Right kidney (tissue), 1 donor: ENCODE results near the gene UPP1.

Experiments
- DNase-seq: peaks from one replicate; pipeline ENCODE4 v3.0.0-alpha.2; 2016

UPP1 gene

DNA sequence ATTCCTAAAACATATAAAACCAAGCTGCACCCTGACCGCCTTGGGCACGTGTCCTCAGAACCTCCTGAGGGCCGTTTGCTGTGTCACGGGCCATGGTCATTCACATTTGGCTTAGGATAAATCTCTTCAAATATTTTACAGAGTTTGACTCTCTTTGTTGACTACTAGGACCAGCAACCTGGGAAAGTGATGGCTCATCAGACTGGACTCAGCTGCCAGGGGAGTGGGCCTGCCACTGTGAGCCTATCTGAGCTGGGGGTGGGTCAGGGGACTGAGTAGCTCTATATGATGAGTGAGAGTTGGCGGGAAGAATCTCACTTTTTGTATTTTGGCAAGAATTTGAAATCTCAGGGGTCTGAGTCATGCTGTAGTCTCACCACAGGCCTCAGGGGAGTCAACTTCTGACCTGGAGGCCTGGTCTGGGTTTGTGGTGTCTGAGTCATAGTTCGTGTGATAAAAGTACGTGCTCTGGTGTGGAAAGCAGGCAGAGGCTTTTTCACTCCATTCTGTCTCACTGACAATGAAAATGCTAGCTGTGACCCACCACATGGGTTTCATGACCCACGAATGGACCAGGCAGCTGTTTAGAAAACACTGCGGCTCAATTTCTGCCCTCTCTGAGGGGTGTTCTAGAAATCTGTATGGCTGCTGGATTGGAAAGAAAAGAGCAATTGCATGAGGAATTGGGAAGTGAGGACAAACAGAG lies 4.2 kb upstream of the UPP1 start:
- DNase-seq, result no peak

DNA sequence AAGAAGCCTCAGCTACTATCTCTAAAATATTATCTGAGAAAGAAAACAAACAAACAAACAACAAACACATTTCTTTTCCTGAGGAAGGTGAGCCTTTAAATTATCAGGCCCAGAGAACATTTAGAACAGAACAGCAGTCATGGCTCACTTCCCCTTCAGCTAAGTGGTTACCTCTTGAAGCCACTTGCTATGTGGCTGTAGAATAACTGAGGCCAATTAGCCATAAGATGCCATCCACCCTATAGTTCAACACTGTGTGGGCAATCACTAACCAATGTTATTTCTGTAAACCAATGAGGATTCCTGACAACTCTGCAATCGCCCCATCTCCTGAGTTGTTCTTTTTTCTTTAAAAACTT lies 3.7 kb upstream of the UPP1 start:
- no peak for DNase-seq

DNA sequence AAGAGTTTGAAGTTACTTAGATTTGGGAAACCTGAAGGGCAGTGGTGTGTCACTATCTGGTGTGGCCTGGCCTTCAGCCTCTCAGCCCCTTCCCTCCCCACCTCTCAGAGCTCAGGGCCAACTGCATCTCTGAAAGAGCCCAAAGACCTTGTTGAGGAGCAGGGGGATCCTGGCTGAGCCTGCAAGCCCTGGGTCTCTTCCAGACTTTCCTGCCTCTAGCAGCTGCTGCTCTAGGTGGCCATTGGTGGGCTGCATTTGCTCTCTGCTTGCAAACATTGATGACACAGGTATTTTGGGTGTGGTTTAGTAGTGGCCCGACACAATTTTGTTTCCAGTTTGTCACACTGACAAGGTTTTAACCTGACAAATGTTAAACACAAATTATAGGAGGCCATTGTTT lies 3.1 kb upstream of the UPP1 start:
- DNase-seq, result no peak

GRCh38 chr7:48087349-48087748 lies 1.7 kb upstream of the UPP1 start:
- DNase-seq, result no peak

- peak; percentile 82 for DNase-seq
These were observed 463 bp upstream of the UPP1 start for GRCh38 chr7:48088559-48089045.

GRCh38 chr7:48090095-48090805 lies 1.2 kb downstream of the UPP1 start:
- DNase-seq, result peak; percentile 62

DNA sequence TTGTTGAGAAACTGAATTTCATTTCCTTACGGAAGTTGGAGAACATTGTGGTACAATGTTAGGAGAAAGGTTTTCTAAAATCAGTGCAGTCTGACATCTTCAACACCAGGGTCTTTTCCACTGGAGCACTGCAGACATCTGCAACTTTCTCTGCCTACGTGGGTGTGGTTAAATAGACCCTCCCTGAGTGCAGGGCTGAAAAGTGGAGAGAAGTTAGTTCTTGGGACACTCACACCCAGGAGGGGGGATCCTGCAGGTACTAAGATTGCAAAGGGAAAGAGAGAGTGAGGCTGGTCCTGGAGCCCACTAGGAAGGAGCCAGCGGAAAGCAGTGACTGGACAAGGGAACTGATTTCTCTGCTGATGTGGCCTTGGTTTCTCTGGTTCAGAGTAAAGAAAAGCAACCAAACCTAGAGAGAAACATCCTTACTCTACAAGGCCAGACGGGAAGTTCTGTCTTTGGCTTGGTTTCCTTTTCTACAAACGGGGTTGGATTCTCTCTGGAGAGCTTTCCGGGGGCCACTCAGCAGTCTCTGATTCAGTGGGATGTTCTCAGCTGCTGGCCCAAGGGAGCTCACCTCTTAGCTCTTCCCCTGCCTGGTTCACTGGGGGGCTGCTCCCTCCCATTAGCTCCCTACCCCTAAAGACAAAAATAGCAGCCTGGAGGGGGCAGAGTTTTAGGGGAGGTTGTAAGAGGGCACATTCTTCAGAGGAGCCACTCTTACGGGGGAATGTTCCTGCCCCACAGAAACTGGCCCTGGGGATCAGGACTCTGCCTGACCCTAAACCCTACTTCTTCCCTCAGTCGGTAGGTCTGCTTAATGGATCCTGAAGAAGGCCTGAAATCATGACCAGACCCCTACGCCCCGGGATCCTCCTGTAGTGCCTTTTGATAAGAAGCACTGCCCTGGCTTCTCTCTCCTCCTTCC lies 2.7 kb downstream of the UPP1 start:
- no peak for DNase-seq

GRCh38 chr7:48094861-48095293 lies 5.8 kb downstream of the UPP1 start:
- DNase-seq, result no peak

- no peak for DNase-seq
These were observed 7.2 kb downstream of the UPP1 start for GRCh38 chr7:48096273-48096672.

GRCh38 chr7:48097521-48098231 lies 8.6 kb downstream of the UPP1 start:
- DNase-seq, result no peak

- no peak for DNase-seq
These were observed 9.8 kb downstream of the UPP1 start for GRCh38 chr7:48098846-48099245.

DNA sequence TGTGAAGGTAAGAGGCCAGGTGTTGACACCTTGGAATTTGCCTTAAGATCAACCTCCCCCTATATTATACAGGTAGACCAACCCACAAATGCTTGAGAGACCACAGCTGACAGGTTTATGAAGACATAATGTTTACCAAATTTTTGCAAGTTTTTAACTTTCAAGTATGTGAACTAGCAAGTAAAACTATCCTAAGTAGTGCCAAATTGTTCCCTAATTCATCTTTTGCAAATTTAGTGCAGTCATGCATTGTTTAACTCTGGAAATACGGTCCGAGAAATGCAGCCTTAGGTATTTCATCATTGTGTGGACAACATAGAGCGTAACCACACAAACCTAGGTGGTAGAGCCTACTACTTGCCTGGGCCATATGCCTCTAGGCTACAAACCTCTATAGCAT lies 10.7 kb downstream of the UPP1 start:
- no peak for DNase-seq

DNA sequence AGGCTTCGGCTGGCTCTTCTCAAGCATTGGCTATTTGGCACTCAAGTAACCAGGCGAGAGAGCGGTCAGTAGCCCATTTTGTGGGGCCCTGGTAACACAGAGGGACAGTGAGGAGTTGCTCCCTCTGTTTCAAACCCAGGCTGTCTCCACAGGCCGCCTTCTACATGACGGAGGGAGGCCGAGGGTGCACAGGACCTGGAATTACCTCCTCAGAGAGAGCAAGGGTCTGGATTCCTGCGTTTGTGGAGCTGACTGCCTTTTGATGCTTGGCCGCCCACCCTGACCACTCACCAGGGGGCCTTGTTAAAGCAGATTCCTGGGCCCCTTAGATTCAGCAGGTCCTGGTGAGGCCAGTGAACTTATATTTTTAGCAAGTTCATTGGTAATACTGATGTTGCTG lies 12.3 kb downstream of the UPP1 start:
- DNase-seq, result no peak

- DNase-seq, result no peak
These were observed 12.9 kb downstream of the UPP1 start for GRCh38 chr7:48101968-48102367.

- DNase-seq, result no peak
These were observed 13.5 kb downstream of the UPP1 start for GRCh38 chr7:48102530-48102929.

- no peak for DNase-seq
These were observed 16.0 kb downstream of the UPP1 start for GRCh38 chr7:48105045-48105444.

DNA sequence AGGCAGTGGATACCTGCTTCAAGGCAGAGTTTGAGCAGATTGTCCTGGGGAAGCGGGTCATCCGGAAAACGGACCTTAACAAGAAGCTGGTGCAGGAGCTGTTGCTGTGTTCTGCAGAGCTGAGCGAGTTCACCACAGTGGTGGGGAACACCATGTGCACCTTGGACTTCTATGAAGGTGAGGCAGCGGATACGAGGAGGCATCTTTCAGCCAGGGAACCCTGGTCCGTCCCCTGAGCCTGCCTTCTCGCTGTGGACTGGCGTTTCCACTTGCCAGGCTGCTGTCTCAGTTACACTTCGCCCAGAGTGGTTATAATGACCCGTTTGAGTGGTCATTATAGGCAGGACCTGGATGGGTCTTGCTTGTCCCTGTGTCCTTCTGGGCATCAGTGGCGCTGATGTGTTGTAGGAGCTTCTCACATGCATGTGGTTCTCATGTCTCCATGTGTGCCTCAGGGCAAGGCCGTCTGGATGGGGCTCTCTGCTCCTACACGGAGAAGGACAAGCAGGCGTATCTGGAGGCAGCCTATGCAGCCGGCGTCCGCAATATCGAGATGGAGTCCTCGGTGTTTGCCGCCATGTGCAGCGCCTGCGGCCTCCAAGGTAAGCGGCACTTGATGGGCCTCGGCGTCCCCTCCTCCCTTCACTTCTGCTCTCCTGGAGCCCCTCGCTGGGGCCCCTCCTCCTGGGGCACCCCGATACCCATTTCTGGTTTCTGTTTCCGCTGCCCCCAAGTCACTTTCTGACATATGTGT lies 18.0 kb downstream of the UPP1 start:
- DNase-seq, result no peak

DNA sequence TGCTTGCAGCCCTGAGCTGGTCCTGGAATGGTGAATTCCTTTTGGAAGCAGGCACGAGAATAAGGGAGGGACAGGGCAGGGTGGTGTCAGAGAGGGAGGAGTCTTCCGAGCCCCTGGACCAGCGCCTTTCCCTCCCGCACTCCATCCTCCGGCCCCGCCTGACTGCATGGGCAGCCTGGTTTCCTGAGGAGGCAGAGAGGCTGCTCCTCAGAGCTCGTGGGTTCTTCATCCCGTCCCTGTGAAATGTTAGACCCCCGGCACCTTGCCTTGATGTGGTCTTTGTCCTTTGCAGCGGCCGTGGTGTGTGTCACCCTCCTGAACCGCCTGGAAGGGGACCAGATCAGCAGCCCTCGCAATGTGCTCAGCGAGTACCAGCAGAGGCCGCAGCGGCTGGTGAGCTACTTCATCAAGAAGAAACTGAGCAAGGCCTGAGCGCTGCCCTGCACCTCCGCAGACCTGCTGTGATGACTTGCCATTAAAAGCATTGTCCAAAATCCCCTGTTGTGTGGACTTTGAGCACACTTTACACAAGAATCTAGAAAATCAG lies 18.9 kb downstream of the UPP1 start:
- no peak for DNase-seq

DNA sequence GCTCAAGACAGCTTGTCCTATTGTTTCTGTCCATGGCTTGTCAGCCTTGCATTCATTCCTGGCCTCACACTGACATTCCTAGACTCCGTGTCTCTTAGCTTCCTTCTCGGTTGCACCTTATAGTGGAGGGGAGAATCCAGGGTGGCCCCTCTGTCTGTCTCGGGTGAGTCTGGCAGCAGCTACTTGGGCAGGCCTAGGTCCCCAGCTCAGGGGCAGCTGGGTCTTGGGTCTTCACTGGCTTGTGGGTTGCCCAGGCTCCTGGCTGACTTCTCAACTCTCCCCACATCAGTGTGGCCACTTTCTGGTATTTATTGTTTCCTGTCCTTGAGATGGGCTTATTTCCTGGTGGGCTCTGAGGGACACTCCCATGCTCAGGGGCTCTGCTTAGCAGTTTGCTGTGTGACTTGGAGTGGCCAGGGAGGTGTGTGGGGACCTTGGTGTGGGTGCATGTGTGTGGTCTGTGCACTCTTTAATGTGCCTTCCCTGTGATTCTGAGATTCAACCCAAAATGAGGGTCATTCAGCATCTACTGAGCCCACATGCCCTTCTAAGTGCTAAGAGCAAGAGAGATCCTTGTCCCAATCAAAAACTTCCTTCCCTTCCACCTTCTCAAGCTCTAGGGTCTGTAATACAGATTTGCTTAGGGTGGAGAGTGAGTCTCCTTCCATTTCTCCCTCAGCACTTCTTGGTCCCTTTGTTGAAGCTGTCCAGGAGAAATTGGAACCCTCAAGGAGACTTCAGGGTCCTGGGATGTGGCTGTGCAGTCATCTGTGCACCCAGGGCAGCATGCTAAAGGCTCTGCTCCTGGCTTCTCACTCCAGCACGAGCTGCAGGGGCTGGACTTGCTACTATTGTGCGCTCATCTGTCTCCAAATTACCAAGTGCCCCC lies 20.1 kb downstream of the UPP1 start:
- no peak for DNase-seq
